Sigmoid colon (tissue), 7 donors: Measurements from ENCODE around the gene ULBP2. TPM values are rescaled to one million over a fixed set of nuclear protein-coding genes. Genes with fewer than 3 reads are reported as not detected.
"Not testable (repeated sequence)": the region's sequence is repeated elsewhere in the genome, so short reads cannot be mapped to it uniquely, and the experiment has no call there.

Source experiments
- DNase-seq: peaks from one replicate; pipeline ENCODE4 v3.0.0-alpha.2; 2019
- H3K27ac ChIP-seq, 4 donors: fragments of 200-600 bp; sonication (generic); one replicate each; pipeline ENCODE4 v1.5.1; 2016 to 2019; ENCODE audit warnings: mild to moderate bottlenecking in 1 of 4
- H3K27me3 ChIP-seq, 3 donors: fragments of 200-600 bp; sonication (generic); one replicate each; pipeline ENCODE4 v1.5.1; 2019; ENCODE audit warnings: mild to moderate bottlenecking in 1 of 3
- H3K36me3 ChIP-seq, 4 donors: fragments of 200-600 bp; sonication (generic); one replicate each; pipeline ENCODE4 v1.5.1; 2016 to 2019
- H3K4me1 ChIP-seq, 4 donors: fragments of 200-600 bp; sonication (generic); one replicate each; pipeline ENCODE4 v1.5.1; 2017 to 2019
- H3K4me3 ChIP-seq, 4 donors: fragments of 200-600 bp; sonication (generic); one replicate each; pipeline ENCODE4 v1.5.1; 2017 to 2019; ENCODE audit warnings: mild to moderate bottlenecking in 2 of 4, moderate library complexity in 1 of 4
- H3K9me3 ChIP-seq, 4 donors: fragments of 200-600 bp in 3 of 4; sonication (generic) in 3 of 4; one replicate each; pipeline versions ENCODE4 v1.5.1 to v1.6.1; 2013 to 2019
- CTCF ChIP-seq, 4 experiments: fragments of 450-650 bp in 3 of 4; fragments of 200-600 bp in 1 of 4; IDR thresholded peaks; one replicate each; pipeline ENCODE4 v1.5.1; 2016 to 2019; ENCODE audit warnings: antibody characterized with exemption in 4 of 4, mild to moderate bottlenecking in 3 of 4, moderate library complexity in 2 of 4
- EP300 ChIP-seq, 4 donors: sonication (generic); formaldehyde crosslinking; IDR thresholded peaks; one replicate each; pipeline ENCODE4 v1.6.1; 2017; ENCODE audit warnings: antibody characterized with exemption in 4 of 4
- POLR2A ChIP-seq, 2 donors: fragments of 450-650 bp; IDR thresholded peaks; one replicate each; pipeline ENCODE4 v1.6.1; 2016; ENCODE audit warnings: antibody characterized with exemption in 2 of 2, mild to moderate bottlenecking in 2 of 2, moderate library complexity in 2 of 2
- POLR2AphosphoS5 ChIP-seq, 4 donors: sonication (generic); formaldehyde crosslinking; IDR thresholded peaks; one replicate each; pipeline ENCODE4 v1.6.1; 2017; ENCODE audit warnings: antibody characterized with exemption in 4 of 4
- WGBS, 2 donors: extraction: QIAGEN DNeasy Blood & Tissue Kit; methylation state at CpG; one replicate each; pipeline ENCODE4 v1.1.7; 2013; 5-methylcytosine and 5-hydroxymethylcytosine counted together
- intact Hi-C: fragments of 100-400 bp; cut with DNase I; formaldehyde crosslinking; loops from one replicate; pipeline ENCODE4 v1.15.1; 2023
- polyA plus RNA-seq, 3 donors: library from polyadenylated mRNA; stranded (reverse); fragments of 200-250 nt; gene quantifications; one replicate each; pipeline ENCODE4 v1.2.3, GENCODE V29; 2013
- total RNA-seq, 4 donors: library from RNA; depleted of rRNA; stranded (reverse); fragments of >200 nt; gene quantifications; one replicate each; pipeline ENCODE4 v1.1.0, GENCODE V29; 2016
- donor health status: healthy with polysubstance abuse.
- donor health status: Bipolar disorder and iron deficiency.
- donor health status: healthy.

The ULBP2 gene
- total and polyA plus RNA-seq, 7 donors, result 0.34 TPM; not detected in 6

GRCh38 chr6:149950423-149950822 is 8.6 kb downstream of the ULBP2 start:
- intact Hi-C loops, result no loop called here
- H3K27ac ChIP-seq, result no peak overlapping the region

GRCh38 chr6:149951096-149951495 is 9.3 kb downstream of the ULBP2 start:
- DNase-seq, result no peak
- no peak overlapping the region for H3K4me3 ChIP-seq
- no peaks in the 10 kb centered on the region for H3K9me3 ChIP-seq
- WGBS, 2 donors, result 72 to 78% methylated on average over 9 of the region's 9 CpGs
- TF ChIP-seq POLR2AphosphoS5 (IDR thresholded peaks at IDR 0.05), result no peak
- no peak for TF ChIP-seq CTCF (IDR thresholded peaks at IDR 0.05)
- no peak for TF ChIP-seq EP300 (IDR thresholded peaks at IDR 0.05)
- TF ChIP-seq POLR2A (IDR thresholded peaks at IDR 0.05), result no peak
- no peaks in the 10 kb centered on the region for H3K36me3 ChIP-seq
- no peak overlapping the region for H3K27ac ChIP-seq
- peaks cover 0 to 8% (median 3%) of the 10 kb centered on the region in 4 donors for H3K4me1 ChIP-seq
- intact Hi-C loops, result no loop called here
- peaks cover 18 to 84% (median 47%) of the 10 kb centered on the region in 3 donors for H3K27me3 ChIP-seq

More at GRCh38 chr6:149950423-149950822, 8.6 kb downstream of the ULBP2 start:
- H3K36me3 ChIP-seq, result no peaks in the 10 kb centered on the region
- TF ChIP-seq EP300 (IDR thresholded peaks at IDR 0.05), result no peak
- no peak for TF ChIP-seq CTCF (IDR thresholded peaks at IDR 0.05)
- TF ChIP-seq POLR2AphosphoS5 (IDR thresholded peaks at IDR 0.05), result no peak
- no peak for TF ChIP-seq POLR2A (IDR thresholded peaks at IDR 0.05)
- 11 to 45% methylated on average over 8 of the region's 8 CpGs for WGBS, 2 donors
- H3K4me3 ChIP-seq, result no peak overlapping the region
- no peaks in the 10 kb centered on the region for H3K9me3 ChIP-seq
- no peak for DNase-seq
- peaks cover 0 to 8% (median 3%) of the 10 kb centered on the region in 4 donors for H3K4me1 ChIP-seq
- H3K27me3 ChIP-seq, result peaks cover 14 to 80% (median 40%) of the 10 kb centered on the region in 3 donors

GRCh38 chr6:149951626-149952025 is 9.8 kb downstream of the ULBP2 start:
- H3K27me3 ChIP-seq, result peaks cover 19 to 88% (median 52%) of the 10 kb centered on the region in 3 donors
- intact Hi-C loops, result no loop called here
- no peak for TF ChIP-seq CTCF (IDR thresholded peaks at IDR 0.05)
- no peak for TF ChIP-seq POLR2A (IDR thresholded peaks at IDR 0.05)
- no peak for TF ChIP-seq POLR2AphosphoS5 (IDR thresholded peaks at IDR 0.05)
- TF ChIP-seq EP300 (IDR thresholded peaks at IDR 0.05), result no peak
- WGBS, 2 donors, result 82 to 92% methylated on average over 3 of the region's 3 CpGs
- H3K36me3 ChIP-seq, result no peaks in the 10 kb centered on the region
- H3K9me3 ChIP-seq, result no peaks in the 10 kb centered on the region
- peaks cover 0 to 8% (median 3%) of the 10 kb centered on the region in 4 donors for H3K4me1 ChIP-seq
- peak; percentile 25 for DNase-seq
- H3K27ac ChIP-seq, result no peak overlapping the region
- H3K4me3 ChIP-seq, result no peak overlapping the region

GRCh38 chr6:149953390-149953789 is 11.6 kb downstream of the ULBP2 start:
- H3K27me3 ChIP-seq, result peaks cover 19 to 97% (median 58%) of the 10 kb centered on the region in 3 donors
- H3K36me3 ChIP-seq, intact Hi-C loops, H3K4me3 ChIP-seq, H3K4me1 ChIP-seq, H3K9me3 ChIP-seq, H3K27ac ChIP-seq, DNase-seq: not testable (repeated sequence)
- 20 to 30% methylated on average over 2 of the region's 2 CpGs for WGBS, 2 donors

- 4 to 6% methylated on average over 3 of the region's 10 CpGs for WGBS, 2 donors
- H3K9me3 ChIP-seq, H3K36me3 ChIP-seq, H3K27ac ChIP-seq, H3K4me3 ChIP-seq, DNase-seq, H3K4me1 ChIP-seq, intact Hi-C loops: not testable (repeated sequence)
- peaks cover 19 to 94% (median 58%) of the 10 kb centered on the region in 3 donors for H3K27me3 ChIP-seq
These were observed 12.1 kb downstream of the ULBP2 start for GRCh38 chr6:149953934-149954327.

- peaks cover 19 to 94% (median 58%) of the 10 kb centered on the region in 3 donors for H3K27me3 ChIP-seq
- DNase-seq, result peak; percentile 45
- H3K27ac ChIP-seq, H3K36me3 ChIP-seq, H3K4me3 ChIP-seq, intact Hi-C loops, H3K4me1 ChIP-seq, H3K9me3 ChIP-seq: not testable (repeated sequence)
- WGBS, 2 donors, result 8 to 9% methylated on average over 34 to 46 of the region's 53 CpGs
These were observed 12.6 kb downstream of the ULBP2 start for GRCh38 chr6:149954328-149954983.

- WGBS, 2 donors, result 11 to 12% methylated on average over 13 of the region's 21 CpGs
- H3K27ac ChIP-seq, H3K36me3 ChIP-seq, intact Hi-C loops, H3K4me3 ChIP-seq, H3K4me1 ChIP-seq, DNase-seq, H3K9me3 ChIP-seq: not testable (repeated sequence)
- peaks cover 19 to 93% (median 58%) of the 10 kb centered on the region in 3 donors for H3K27me3 ChIP-seq
These were observed 13.3 kb downstream of the ULBP2 start for GRCh38 chr6:149954984-149955653.

- H3K27ac ChIP-seq, H3K4me1 ChIP-seq, H3K4me3 ChIP-seq, H3K9me3 ChIP-seq, H3K36me3 ChIP-seq, intact Hi-C loops: not testable (repeated sequence)
- DNase-seq, result peak; percentile 26
- peaks cover 19 to 94% (median 53%) of the 10 kb centered on the region in 3 donors for H3K27me3 ChIP-seq
- 25 to 37% methylated on average over 7 of the region's 7 CpGs for WGBS, 2 donors
These were observed 14.0 kb downstream of the ULBP2 start for GRCh38 chr6:149955654-149956317.

GRCh38 chr6:149958124-149958523 is 16.3 kb downstream of the ULBP2 start:
- WGBS, 2 donors, result 12 to 50% methylated on average over 3 of the region's 3 CpGs

More at GRCh38 chr6:149958124-149958523, 16.3 kb downstream of the ULBP2 start:
- H3K4me3 ChIP-seq, H3K36me3 ChIP-seq, H3K9me3 ChIP-seq, intact Hi-C loops, DNase-seq, H3K4me1 ChIP-seq, H3K27ac ChIP-seq: not testable (repeated sequence)
- peaks cover 9 to 93% (median 56%) of the 10 kb centered on the region in 3 donors for H3K27me3 ChIP-seq
